ENCODE data around the gene STYX. TPM values are rescaled to one million over a fixed set of nuclear protein-coding genes. Genes with fewer than 3 reads are reported as not detected.

STYX gene
- total RNA-seq, 2 donors from 2014 or later: 12.8 to 16.6 TPM

GRCh38 chr14:52700701-52701172 lies 29.2 kb upstream of the STYX start:
- H3K4me1 ChIP-seq (replicated peaks): peaks cover 5% of the 10 kb centered on the region
- WGBS: 23% methylated on average over 2 of the region's 2 CpGs
- peak overlapping the region; percentile 3 to 30 for H3K27ac ChIP-seq
- H3K36me3 ChIP-seq: no peaks in the 10 kb centered on the region
- H3K4me3 ChIP-seq: no peak overlapping the region
- intact Hi-C loops (cut with DNase I): no loop called here
- TF ChIP-seq POLR2AphosphoS5 (IDR thresholded peaks at IDR 0.05) (peak; percentile 49), CTCF (IDR thresholded peaks at IDR 0.05) (no peak)
- H3K27me3 ChIP-seq (replicated peaks; ENCODE audit: insufficient read depth): no peaks in the 10 kb centered on the region
- DNase-seq (ENCODE audit: low spot score): no peak
- no peaks in the 10 kb centered on the region for H3K9me3 ChIP-seq

GRCh38 chr14:52701223-52701622 lies 28.7 kb upstream of the STYX start:
- 62% methylated on average over 3 of the region's 3 CpGs for WGBS
- H3K4me3 ChIP-seq: no peak overlapping the region
- no peaks in the 10 kb centered on the region for H3K9me3 ChIP-seq
- TF ChIP-seq POLR2A (IDR thresholded peaks at IDR 0.05) (no peak), POLR2AphosphoS5 (IDR thresholded peaks at IDR 0.05) (no peak)
- intact Hi-C loops (cut with DNase I): no loop called here
- H3K27me3 ChIP-seq (replicated peaks; ENCODE audit: insufficient read depth): no peaks in the 10 kb centered on the region
- no peak for DNase-seq (ENCODE audit: low spot score)
- H3K36me3 ChIP-seq: no peaks in the 10 kb centered on the region
- H3K27ac ChIP-seq: peak overlapping the region in 1 of 2 donors; percentile 30
- peaks cover 5% of the 10 kb centered on the region for H3K4me1 ChIP-seq (replicated peaks)

GRCh38 chr14:52703225-52703624 lies 26.7 kb upstream of the STYX start:
- H3K27ac ChIP-seq: no peak overlapping the region

GRCh38 chr14:52703664-52704063 lies 26.3 kb upstream of the STYX start:
- intact Hi-C loops (cut with DNase I): no loop called here
- Histone ChIP-seq H3K9me3 (no peaks in the 10 kb centered on the region), H3K4me1 (replicated peaks) (peaks cover 5% of the 10 kb centered on the region), H3K36me3 (no peaks in the 10 kb centered on the region), H3K27ac (no peak overlapping the region), H3K4me3 (no peak overlapping the region), H3K27me3 (replicated peaks; ENCODE audit: insufficient read depth) (no peaks in the 10 kb centered on the region)
- no peak for DNase-seq (ENCODE audit: low spot score)
- TF ChIP-seq CTCF (IDR thresholded peaks at IDR 0.05): no peak
- no peak for TF ChIP-seq POLR2AphosphoS5 (IDR thresholded peaks at IDR 0.05)
- no peak for TF ChIP-seq POLR2A (IDR thresholded peaks at IDR 0.05)
- 91% methylated on average over 2 of the region's 2 CpGs for WGBS

More at GRCh38 chr14:52703225-52703624, 26.7 kb upstream of the STYX start:
- no peak for TF ChIP-seq CTCF (IDR thresholded peaks at IDR 0.05)
- TF ChIP-seq POLR2AphosphoS5 (IDR thresholded peaks at IDR 0.05): no peak
- no peak for TF ChIP-seq POLR2A (IDR thresholded peaks at IDR 0.05)
- WGBS: 76% methylated on average over 3 of the region's 3 CpGs
- Histone ChIP-seq H3K9me3 (no peaks in the 10 kb centered on the region), H3K27me3 (replicated peaks; ENCODE audit: insufficient read depth) (no peaks in the 10 kb centered on the region), H3K4me3 (no peak overlapping the region), H3K4me1 (replicated peaks) (peaks cover 5% of the 10 kb centered on the region), H3K36me3 (no peaks in the 10 kb centered on the region)
- intact Hi-C loops (cut with DNase I): no loop called here
- peak; percentile 38 for DNase-seq (ENCODE audit: low spot score)

- no peak for DNase-seq (ENCODE audit: low spot score)
- 74% methylated on average over 5 of the region's 5 CpGs for WGBS
- TF ChIP-seq POLR2AphosphoS5 (IDR thresholded peaks at IDR 0.05): no peak
- TF ChIP-seq CTCF (IDR thresholded peaks at IDR 0.05): no peak
- no peak for TF ChIP-seq POLR2A (IDR thresholded peaks at IDR 0.05)
- Histone ChIP-seq H3K27ac (peak overlapping the region; percentile 85), H3K4me1 (replicated peaks) (no peaks in the 10 kb centered on the region), H3K27me3 (replicated peaks; ENCODE audit: insufficient read depth) (no peaks in the 10 kb centered on the region), H3K9me3 (no peaks in the 10 kb centered on the region), H3K36me3 (no peaks in the 10 kb centered on the region), H3K4me3 (peak overlapping the region in 1 of 2 donors; percentile 66)
- intact Hi-C loops (cut with DNase I): no loop called here
Observed at GRCh38 chr14:52706286-52706685, 23.7 kb upstream of the STYX start.
